Measurements from ENCODE around the gene ZDHHC3. TPM values are rescaled to one million over a fixed set of nuclear protein-coding genes. Genes with fewer than 3 reads are reported as not detected.

Gene ZDHHC3
- total and polyA plus RNA-seq, 4 donors = 15.4 to 43.0 (median 24.4) TPM

DNA sequence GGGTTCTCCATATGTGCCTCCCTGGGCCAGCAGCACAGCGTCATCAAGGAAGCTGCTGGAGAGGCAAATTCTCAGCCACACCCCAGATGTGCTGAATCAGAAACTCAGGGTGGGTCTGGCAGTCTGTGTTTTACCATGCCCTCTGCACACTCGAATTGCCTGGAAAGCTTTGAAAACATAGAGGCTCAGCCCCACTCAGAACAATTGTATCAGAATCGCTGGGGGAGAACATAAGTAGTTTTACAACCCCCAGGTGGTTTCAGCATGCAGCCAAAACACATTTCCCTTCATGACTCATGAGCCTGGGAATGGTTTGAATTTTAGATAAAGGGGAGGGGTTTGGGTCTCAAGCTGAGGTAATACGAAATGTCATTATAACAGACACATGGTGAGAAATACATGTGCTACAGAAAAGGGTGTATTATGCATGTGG is 92.0 kb downstream of the ZDHHC3 start:
- no peak overlapping the region for H3K9ac ChIP-seq (ENCODE audit: low read depth in 1 of 2, low read length in 2 of 2)
- DNase-seq (ENCODE audit: low spot score) = no peak
- no peak for TF ChIP-seq HNF4A (conservative IDR thresholded peaks at IDR 0.05)
- no peak for TF ChIP-seq FOXA1 (IDR thresholded peaks at IDR 0.05)
- no peak for TF ChIP-seq SP1 (IDR thresholded peaks at IDR 0.05)
- TF ChIP-seq, protein P1, sequence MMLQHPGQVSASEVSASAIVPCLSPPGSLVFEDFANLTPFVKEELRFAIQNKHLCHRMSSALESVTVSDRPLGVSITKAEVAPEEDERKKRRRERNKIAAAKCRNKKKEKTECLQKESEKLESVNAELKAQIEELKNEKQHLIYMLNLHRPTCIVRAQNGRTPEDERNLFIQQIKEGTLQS (IDR thresholded peaks at IDR 0.05) = no peak
- no peak for TF ChIP-seq TAF1 (conservative IDR thresholded peaks at IDR 0.05)
- no peaks in the 10 kb centered on the region for H3K4me1 ChIP-seq (ENCODE audit: control insufficient read depth in 4 of 4, insufficient read depth in 4 of 4, low read length in 3 of 4)
- H3K27ac ChIP-seq (ENCODE audit: low read depth in 1 of 2, low read length in 2 of 2) = no peak overlapping the region
- no peak overlapping the region for H3K4me3 ChIP-seq (ENCODE audit: low read depth in 1 of 3, low read length in 3 of 3)
- H3K9me3 ChIP-seq (ENCODE audit: control insufficient read depth in 4 of 4, low read length in 3 of 4) = no peaks in the 10 kb centered on the region
- WGBS = 68% methylated on average over 4 of the region's 4 CpGs
- no peaks in the 10 kb centered on the region for H3K27me3 ChIP-seq (ENCODE audit: control insufficient read depth in 4 of 4, insufficient read depth in 4 of 4, low read length in 3 of 4)
- no peaks in the 10 kb centered on the region for H3K36me3 ChIP-seq (ENCODE audit: control insufficient read depth in 4 of 4, insufficient read depth in 3 of 4, low read depth in 1 of 4, low read length in 3 of 4)

DNA sequence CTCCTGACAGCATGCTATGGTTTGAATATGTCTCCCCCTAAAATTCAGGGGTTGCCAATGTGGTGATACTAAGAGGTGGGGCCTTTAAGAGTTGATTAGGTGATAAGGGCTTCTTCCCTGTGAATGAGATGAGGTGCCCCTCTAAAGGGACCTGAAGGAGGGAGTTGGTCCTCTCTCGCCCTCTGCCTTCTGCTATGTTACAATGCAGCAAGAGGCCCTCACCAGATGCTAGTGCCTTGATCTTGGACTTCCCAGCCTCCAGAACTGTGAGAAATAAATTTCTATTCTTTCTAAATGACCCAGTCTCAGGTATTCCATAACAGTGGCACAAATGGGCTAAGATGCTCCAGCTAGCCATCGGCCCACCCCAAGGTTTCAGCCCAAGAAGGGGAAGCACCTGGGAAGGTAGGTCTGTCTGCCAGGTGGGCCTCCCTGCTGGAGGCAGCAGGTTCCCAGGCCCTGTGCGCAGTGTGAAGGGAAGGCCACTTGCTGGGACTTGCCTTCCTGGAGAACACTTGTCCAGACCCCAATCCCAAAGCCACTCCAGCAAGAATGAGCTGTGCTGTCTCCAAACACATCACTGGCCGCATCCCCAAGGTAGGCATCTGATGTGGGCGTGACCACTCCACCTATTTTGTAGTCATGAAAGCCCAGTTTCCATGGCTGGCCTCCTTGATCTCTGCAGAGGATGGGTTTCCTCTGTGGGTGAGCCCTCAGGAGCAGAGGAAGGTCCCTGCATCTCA is 92.6 kb downstream of the ZDHHC3 start:
- H3K9me3 ChIP-seq (ENCODE audit: control insufficient read depth in 4 of 4, low read length in 3 of 4) = no peaks in the 10 kb centered on the region
- no peak overlapping the region for H3K9ac ChIP-seq (ENCODE audit: low read depth in 1 of 2, low read length in 2 of 2)
- H3K4me3 ChIP-seq (ENCODE audit: low read depth in 1 of 3, low read length in 3 of 3) = no peak overlapping the region
- 92% methylated on average over 5 of the region's 5 CpGs for WGBS
- H3K4me1 ChIP-seq (ENCODE audit: control insufficient read depth in 4 of 4, insufficient read depth in 4 of 4, low read length in 3 of 4) = no peaks in the 10 kb centered on the region
- H3K36me3 ChIP-seq (ENCODE audit: control insufficient read depth in 4 of 4, insufficient read depth in 3 of 4, low read depth in 1 of 4, low read length in 3 of 4) = no peaks in the 10 kb centered on the region
- no peak for TF ChIP-seq JUND (IDR thresholded peaks at IDR 0.05)
- TF ChIP-seq, protein P2, sequence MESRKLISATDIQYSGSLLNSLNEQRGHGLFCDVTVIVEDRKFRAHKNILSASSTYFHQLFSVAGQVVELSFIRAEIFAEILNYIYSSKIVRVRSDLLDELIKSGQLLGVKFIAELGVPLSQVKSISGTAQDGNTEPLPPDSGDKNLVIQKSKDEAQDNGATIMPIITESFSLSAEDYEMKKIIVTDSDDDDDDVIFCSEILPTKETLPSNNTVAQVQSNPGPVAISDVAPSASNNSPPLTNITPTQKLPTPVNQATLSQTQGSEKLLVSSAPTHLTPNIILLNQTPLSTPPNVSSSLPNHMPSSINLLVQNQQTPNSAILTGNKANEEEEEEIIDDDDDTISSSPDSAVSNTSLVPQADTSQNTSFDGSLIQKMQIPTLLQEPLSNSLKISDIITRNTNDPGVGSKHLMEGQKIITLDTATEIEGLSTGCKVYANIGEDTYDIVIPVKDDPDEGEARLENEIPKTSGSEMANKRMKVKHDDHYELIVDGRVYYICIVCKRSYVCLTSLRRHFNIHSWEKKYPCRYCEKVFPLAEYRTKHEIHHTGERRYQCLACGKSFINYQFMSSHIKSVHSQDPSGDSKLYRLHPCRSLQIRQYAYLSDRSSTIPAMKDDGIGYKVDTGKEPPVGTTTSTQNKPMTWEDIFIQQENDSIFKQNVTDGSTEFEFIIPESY (IDR thresholded peaks at IDR 0.05) = no peak
- TF ChIP-seq, protein P1 (IDR thresholded peaks at IDR 0.05) = no peak
- no peak for TF ChIP-seq RXRA (IDR thresholded peaks at IDR 0.05)
- TF ChIP-seq, protein P3, sequence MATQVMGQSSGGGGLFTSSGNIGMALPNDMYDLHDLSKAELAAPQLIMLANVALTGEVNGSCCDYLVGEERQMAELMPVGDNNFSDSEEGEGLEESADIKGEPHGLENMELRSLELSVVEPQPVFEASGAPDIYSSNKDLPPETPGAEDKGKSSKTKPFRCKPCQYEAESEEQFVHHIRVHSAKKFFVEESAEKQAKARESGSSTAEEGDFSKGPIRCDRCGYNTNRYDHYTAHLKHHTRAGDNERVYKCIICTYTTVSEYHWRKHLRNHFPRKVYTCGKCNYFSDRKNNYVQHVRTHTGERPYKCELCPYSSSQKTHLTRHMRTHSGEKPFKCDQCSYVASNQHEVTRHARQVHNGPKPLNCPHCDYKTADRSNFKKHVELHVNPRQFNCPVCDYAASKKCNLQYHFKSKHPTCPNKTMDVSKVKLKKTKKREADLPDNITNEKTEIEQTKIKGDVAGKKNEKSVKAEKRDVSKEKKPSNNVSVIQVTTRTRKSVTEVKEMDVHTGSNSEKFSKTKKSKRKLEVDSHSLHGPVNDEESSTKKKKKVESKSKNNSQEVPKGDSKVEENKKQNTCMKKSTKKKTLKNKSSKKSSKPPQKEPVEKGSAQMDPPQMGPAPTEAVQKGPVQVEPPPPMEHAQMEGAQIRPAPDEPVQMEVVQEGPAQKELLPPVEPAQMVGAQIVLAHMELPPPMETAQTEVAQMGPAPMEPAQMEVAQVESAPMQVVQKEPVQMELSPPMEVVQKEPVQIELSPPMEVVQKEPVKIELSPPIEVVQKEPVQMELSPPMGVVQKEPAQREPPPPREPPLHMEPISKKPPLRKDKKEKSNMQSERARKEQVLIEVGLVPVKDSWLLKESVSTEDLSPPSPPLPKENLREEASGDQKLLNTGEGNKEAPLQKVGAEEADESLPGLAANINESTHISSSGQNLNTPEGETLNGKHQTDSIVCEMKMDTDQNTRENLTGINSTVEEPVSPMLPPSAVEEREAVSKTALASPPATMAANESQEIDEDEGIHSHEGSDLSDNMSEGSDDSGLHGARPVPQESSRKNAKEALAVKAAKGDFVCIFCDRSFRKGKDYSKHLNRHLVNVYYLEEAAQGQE (IDR thresholded peaks at IDR 0.05) = no peak
- TF ChIP-seq YY1 (IDR thresholded peaks at IDR 0.05) = no peak
- no peak for TF ChIP-seq HNF4G (IDR thresholded peaks at IDR 0.05)
- TF ChIP-seq RAD21 (IDR thresholded peaks at IDR 0.05) = no peak
- no peak for DNase-seq (ENCODE audit: low spot score)
- no peak overlapping the region for H3K27ac ChIP-seq (ENCODE audit: low read depth in 1 of 2, low read length in 2 of 2)
- H3K27me3 ChIP-seq (ENCODE audit: control insufficient read depth in 4 of 4, insufficient read depth in 4 of 4, low read length in 3 of 4) = no peaks in the 10 kb centered on the region

All from liver (tissue), 9 donors.